Measurements from ENCODE around the gene TMEM150A.

- TF ChIP-seq CTCF (IDR thresholded peaks at IDR 0.05) (no peak), POLR2A (IDR thresholded peaks at IDR 0.05) (no peak)
Measured at GRCh38 chr2:85597241-85597640, 5.3 kb downstream of the TMEM150A start.
